PC-3 (cell line): ENCODE data around the gene CAMK2A. TPM values are rescaled to one million over a fixed set of nuclear protein-coding genes. Genes with fewer than 3 reads are reported as not detected.

Source experiments
- ATAC-seq: fragments of 200-7000 bp; cut with Tn5 transposase; 2 replicates; pipeline ENCODE4 v1.9.1; 2020; ENCODE audit warnings: mild to moderate bottlenecking, moderate library complexity
- BruUV-seq: library from RNA; stranded (reverse); fragments of 400-500 nt; replicated peaks from 2 replicates; lab custom pipeline; 2021; lab: Mats Ljungman, UMichigan
- CTCF ChIA-PET: fragments of 300-600 bp; sonication (Branson Sonifier 250); formaldehyde crosslinking; loops from one replicate; lab custom pipeline; 2022; ENCODE audit warnings: antibody characterized with exemption; lab: Charles Lee
- POLR2A ChIA-PET: fragments of 300-600 bp; sonication (Branson Sonifier 250); formaldehyde crosslinking; loops from one replicate; lab custom pipeline; 2022; ENCODE audit warnings: antibody characterized with exemption; ENCODE audit not compliant: unreplicated experiment; lab: Charles Lee
- DNase-seq: peaks from one replicate; pipeline ENCODE4 v3.0.0-alpha.2; 2015
- H2AFZ ChIP-seq: fragments of 300-600 bp; sonication (generic); 2 replicates; pipeline ENCODE4 v1.6.0; 2016; ENCODE audit warnings: antibody characterized with exemption, low read length
- H3F3A ChIP-seq: fragments of 300-600 bp; sonication (generic); one replicate; pipeline ENCODE4 v1.6.0; 2017; ENCODE audit warnings: antibody characterized with exemption, low read length, control low read depth, mild to moderate bottlenecking; ENCODE audit not compliant: unreplicated experiment
- H3K27ac ChIP-seq: fragments of 300-600 bp; sonication (generic); 2 replicates; pipeline ENCODE4 v1.5.1; 2016; ENCODE audit warnings: mild to moderate bottlenecking, low read length
- H3K27me3 ChIP-seq: fragments of 300-600 bp; sonication (generic); 2 replicates; pipeline ENCODE4 v1.6.1; 2016; ENCODE audit warnings: low read length, mixed read lengths
- H3K36me3 ChIP-seq: fragments of 300-600 bp; sonication (generic); 2 replicates; pipeline ENCODE4 v1.6.1; 2016; ENCODE audit warnings: low read depth, mixed run types, low read length, mixed read lengths
- H3K4me1 ChIP-seq: fragments of 300-600 bp; sonication (generic); 2 replicates; pipeline ENCODE4 v1.5.1; 2016; ENCODE audit warnings: low read length; ENCODE audit not compliant: insufficient read depth
- H3K4me2 ChIP-seq: fragments of 300-600 bp; sonication (generic); 2 replicates; pipeline ENCODE4 v1.6.0; 2016; ENCODE audit warnings: low read length
- H3K4me3 ChIP-seq: fragments of 300-600 bp; sonication (generic); 2 replicates; pipeline ENCODE4 v1.5.1; 2016; ENCODE audit warnings: mild to moderate bottlenecking, low read length, mixed read lengths
- H3K79me2 ChIP-seq: fragments of 300-600 bp; sonication (generic); 2 replicates; pipeline ENCODE4 v1.6.1; 2017; ENCODE audit warnings: low read length, mixed read lengths
- H3K9ac ChIP-seq: fragments of 300-600 bp; sonication (generic); 2 replicates; pipeline ENCODE4 v1.6.0; 2016; ENCODE audit warnings: mild to moderate bottlenecking, low read length
- H3K9me2 ChIP-seq: fragments of 300-600 bp; sonication (generic); replicated peaks from 2 replicates; pipeline ENCODE4 v1.6.1; 2016; ENCODE audit warnings: mixed run types, low read length, mixed read lengths
- H3K9me3 ChIP-seq: fragments of 300-600 bp; sonication (generic); 2 replicates; pipeline ENCODE4 v1.6.1; 2016; ENCODE audit warnings: low read length, mixed read lengths
- H4K20me1 ChIP-seq: fragments of 300-600 bp; sonication (generic); 2 replicates; pipeline ENCODE4 v1.6.1; 2016; ENCODE audit warnings: low read length, mixed read lengths
- CTCF ChIP-seq: fragments of 300-600 bp; sonication (generic); conservative IDR thresholded peaks from 2 replicates; pipeline ENCODE4 v1.5.1; 2017; ENCODE audit warnings: antibody characterized with exemption, low read depth, mild to moderate bottlenecking, low read length
- EZH2 ChIP-seq: fragments of 300-600 bp; sonication (generic); IDR thresholded peaks from one replicate; pipeline ENCODE4 v1.6.1; 2017; ENCODE audit warnings: antibody characterized with exemption, mild to moderate bottlenecking, low read length; ENCODE audit not compliant: unreplicated experiment
- EZH2phosphoT487 ChIP-seq: fragments of 300-600 bp; sonication (generic); IDR thresholded peaks from 2 replicates; pipeline ENCODE4 v1.6.1; 2018; ENCODE audit warnings: mild to moderate bottlenecking, antibody characterized with exemption, low read length, borderline replicate concordance
- intact Hi-C: fragments of 100-400 bp; cut with micrococcal nuclease; formaldehyde crosslinking; loops from 2 replicates; pipeline ENCODE4 v1.9.0; 2023
- total RNA-seq: library from RNA; depleted of rRNA; stranded (reverse); fragments of >200 nt; gene quantifications from 2 replicates; pipeline ENCODE4 v1.2.3, GENCODE V29; 2014

CAMK2A gene
- total RNA-seq, 1 experiment from 2014 or later: 0.15 TPM

GRCh38 chr5:150312518-150312917 is 22.9 kb upstream of the CAMK2A start:
- peaks cover 11% of the 10 kb centered on the region for H3K4me1 ChIP-seq
- H3K9me2 ChIP-seq: no peaks in the 10 kb centered on the region
- intact Hi-C loops: no loop called here
- no peak overlapping the region for H3K27ac ChIP-seq
- POLR2A ChIA-PET: no interaction called here
- DNase-seq (no peak), ATAC-seq (no peak)
- H3K79me2 ChIP-seq: no peaks in the 10 kb centered on the region
- CTCF ChIA-PET: no interaction called here
- no peaks in the 10 kb centered on the region for H3F3A ChIP-seq
- H3K9me3 ChIP-seq: no peaks in the 10 kb centered on the region
- no peak overlapping the region for H3K4me2 ChIP-seq
- H3K36me3 ChIP-seq: no peaks in the 10 kb centered on the region
- no TSS peak for BruUV-seq
- no peaks in the 10 kb centered on the region for H3K27me3 ChIP-seq
- TF ChIP-seq EZH2 (no peak), EZH2phosphoT487 (no peak), CTCF (no peak)
- no peaks in the 10 kb centered on the region for H4K20me1 ChIP-seq
- no peak overlapping the region for H3K9ac ChIP-seq
- no peak overlapping the region for H3K4me3 ChIP-seq
- H2AFZ ChIP-seq: no peak overlapping the region

- no peaks in the 10 kb centered on the region for H3F3A ChIP-seq
- H2AFZ ChIP-seq: no peak overlapping the region
- no peaks in the 10 kb centered on the region for H3K4me1 ChIP-seq
- ATAC-seq (no peak), DNase-seq (no peak)
- no peaks in the 10 kb centered on the region for H3K9me2 ChIP-seq
- no peaks in the 10 kb centered on the region for H4K20me1 ChIP-seq
- intact Hi-C loops: no loop called here
- H3K4me3 ChIP-seq: no peak overlapping the region
- no peaks in the 10 kb centered on the region for H3K36me3 ChIP-seq
- TF ChIP-seq EZH2 (no peak), CTCF (no peak), EZH2phosphoT487 (no peak)
- no peaks in the 10 kb centered on the region for H3K9me3 ChIP-seq
- H3K27ac ChIP-seq: no peak overlapping the region
- H3K79me2 ChIP-seq: no peaks in the 10 kb centered on the region
- POLR2A ChIA-PET: no interaction called here
- no peaks in the 10 kb centered on the region for H3K27me3 ChIP-seq
- H3K9ac ChIP-seq: no peak overlapping the region
- CTCF ChIA-PET: no interaction called here
- no TSS peak for BruUV-seq
- H3K4me2 ChIP-seq: no peak overlapping the region
These were observed 21.6 kb upstream of the CAMK2A start for GRCh38 chr5:150311015-150311692.

- no peak for DNase-seq
- Histone ChIP-seq H3K4me3 (no peak overlapping the region), H3F3A (no peaks in the 10 kb centered on the region), H3K4me1 (no peaks in the 10 kb centered on the region), H3K9me2 (no peaks in the 10 kb centered on the region), H3K36me3 (no peaks in the 10 kb centered on the region), H3K27me3 (no peaks in the 10 kb centered on the region), H3K4me2 (no peak overlapping the region), H2AFZ (no peak overlapping the region), H3K27ac (no peak overlapping the region), H3K9ac (no peak overlapping the region), H4K20me1 (no peaks in the 10 kb centered on the region), H3K9me3 (no peaks in the 10 kb centered on the region), H3K79me2 (no peaks in the 10 kb centered on the region)
- ChIA-PET CTCF (no interaction called here), POLR2A (no interaction called here)
- no peak; the same call in 1 of the 2 replicates for ATAC-seq
- BruUV-seq: no TSS peak
- intact Hi-C loops: no loop called here
- TF ChIP-seq EZH2phosphoT487 (no peak), EZH2 (no peak), CTCF (no peak)
These were observed 20.7 kb upstream of the CAMK2A start for GRCh38 chr5:150310246-150310645.
